ENCODE data around the gene CMTM2.
A peak's percentile ranks its signal among the peaks of the same experiment; 100 is the strongest.
"Not testable (repeated sequence)": the region's sequence is repeated elsewhere in the genome, so short reads cannot be mapped to it uniquely, and the experiment has no call there.

Gene CMTM2

DNA sequence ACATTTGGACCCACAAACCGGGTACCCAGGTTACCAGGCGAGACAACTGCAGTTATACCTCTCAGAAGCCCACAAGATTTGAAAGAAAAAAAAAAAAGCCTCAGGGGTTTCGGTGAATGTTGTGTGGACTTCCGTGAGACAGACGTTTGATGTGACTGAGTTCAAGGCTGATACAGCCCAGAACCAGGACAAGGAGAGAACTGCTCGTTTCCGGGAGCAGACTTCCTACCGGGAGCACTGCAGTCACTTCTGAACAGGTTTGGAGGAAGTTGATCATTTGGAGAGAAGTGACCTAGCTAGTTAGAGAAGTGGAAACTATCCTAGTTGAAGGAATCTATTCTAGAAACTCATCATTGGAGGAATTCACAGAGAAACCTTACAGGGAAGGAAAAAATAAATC lies 26.0 kb upstream of the CMTM2 start:
- peak; percentile 5 for DNase-seq

DNA sequence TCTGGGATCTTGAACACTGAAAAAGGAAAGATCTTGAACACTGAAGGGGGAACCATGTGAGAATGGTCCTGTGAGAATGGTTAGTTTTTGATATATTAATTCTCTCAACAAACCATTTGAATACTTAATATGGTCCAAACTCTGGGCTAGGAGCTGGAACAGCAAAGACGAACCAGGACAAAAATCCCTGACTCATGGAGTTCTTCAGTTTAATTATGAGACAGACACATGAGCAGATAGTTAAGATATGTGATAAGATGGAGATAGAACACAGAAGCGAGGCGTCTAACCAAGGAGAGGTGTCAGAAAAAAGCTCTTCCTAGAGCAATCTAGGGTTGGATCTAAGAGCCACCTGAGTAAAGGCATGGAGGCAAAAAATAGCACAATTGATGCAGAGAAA lies 25.2 kb upstream of the CMTM2 start:
- no peak for DNase-seq

GRCh38 chr16:66554495-66554894 lies 24.8 kb upstream of the CMTM2 start:
- DNase-seq: no peak

DNA sequence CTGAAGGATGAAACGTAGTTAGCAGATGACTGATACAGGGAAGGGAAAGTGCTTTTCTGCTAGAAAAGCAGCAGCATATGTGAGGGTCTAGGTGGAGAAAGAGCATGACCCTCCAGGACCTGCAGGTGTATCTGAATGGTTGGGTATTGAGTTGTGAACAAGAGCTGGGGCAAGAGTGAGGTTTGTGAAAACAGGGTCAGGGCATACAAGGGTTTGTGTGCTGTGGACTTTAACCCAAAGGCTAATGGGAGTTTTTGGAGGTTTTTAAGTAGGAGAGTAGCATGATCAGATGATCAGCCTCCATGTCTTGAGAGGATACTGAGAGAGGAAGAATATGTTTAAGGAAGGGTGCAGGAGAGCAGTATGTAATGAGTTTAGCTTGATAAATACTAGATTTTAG lies 19.2 kb upstream of the CMTM2 start:
- DNase-seq: no peak

GRCh38 chr16:66561381-66562080 lies 17.7 kb upstream of the CMTM2 start:
- no peak for DNase-seq

DNA sequence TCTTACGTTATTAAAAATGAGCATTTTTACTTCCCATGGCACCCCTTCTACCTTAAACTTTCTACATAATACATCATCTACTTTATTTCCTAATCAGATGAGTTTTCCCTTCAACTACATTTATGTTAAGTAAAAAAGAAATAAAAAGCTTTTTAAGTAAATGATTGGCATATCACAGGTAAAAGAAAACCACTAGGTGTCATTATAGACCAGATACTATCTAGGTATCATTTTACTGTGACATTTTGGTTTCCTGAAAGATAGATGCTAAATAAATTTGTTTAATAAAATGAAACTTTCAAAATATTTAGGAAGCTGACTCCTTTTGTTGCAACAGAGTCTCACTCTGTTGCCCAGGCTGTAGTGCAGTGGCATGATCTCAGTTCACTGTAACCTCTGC lies 16.9 kb upstream of the CMTM2 start:
- DNase-seq: peak; percentile 23

DNA sequence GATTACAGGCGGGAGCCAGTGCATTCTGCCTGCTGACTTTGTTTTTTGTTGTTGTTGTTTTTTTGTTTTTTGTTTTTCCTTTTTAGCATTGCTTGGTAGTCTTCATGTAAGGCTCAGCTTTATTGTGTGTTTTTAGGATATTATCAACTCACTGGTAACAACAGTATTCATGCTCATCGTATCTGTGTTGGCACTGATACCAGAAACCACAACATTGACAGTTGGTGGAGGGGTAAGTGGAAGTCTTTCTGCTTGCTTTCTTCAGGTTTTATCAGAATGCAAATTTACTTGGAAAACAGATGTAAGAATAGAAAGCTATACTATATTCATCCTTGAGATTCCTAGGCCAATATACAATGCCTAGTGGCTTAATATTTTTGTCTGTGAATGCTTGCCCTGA lies 16.3 kb upstream of the CMTM2 start:
- DNase-seq: no peak

- no peak for DNase-seq
These were observed 15.5 kb upstream of the CMTM2 start for GRCh38 chr16:66563574-66564334.

DNA sequence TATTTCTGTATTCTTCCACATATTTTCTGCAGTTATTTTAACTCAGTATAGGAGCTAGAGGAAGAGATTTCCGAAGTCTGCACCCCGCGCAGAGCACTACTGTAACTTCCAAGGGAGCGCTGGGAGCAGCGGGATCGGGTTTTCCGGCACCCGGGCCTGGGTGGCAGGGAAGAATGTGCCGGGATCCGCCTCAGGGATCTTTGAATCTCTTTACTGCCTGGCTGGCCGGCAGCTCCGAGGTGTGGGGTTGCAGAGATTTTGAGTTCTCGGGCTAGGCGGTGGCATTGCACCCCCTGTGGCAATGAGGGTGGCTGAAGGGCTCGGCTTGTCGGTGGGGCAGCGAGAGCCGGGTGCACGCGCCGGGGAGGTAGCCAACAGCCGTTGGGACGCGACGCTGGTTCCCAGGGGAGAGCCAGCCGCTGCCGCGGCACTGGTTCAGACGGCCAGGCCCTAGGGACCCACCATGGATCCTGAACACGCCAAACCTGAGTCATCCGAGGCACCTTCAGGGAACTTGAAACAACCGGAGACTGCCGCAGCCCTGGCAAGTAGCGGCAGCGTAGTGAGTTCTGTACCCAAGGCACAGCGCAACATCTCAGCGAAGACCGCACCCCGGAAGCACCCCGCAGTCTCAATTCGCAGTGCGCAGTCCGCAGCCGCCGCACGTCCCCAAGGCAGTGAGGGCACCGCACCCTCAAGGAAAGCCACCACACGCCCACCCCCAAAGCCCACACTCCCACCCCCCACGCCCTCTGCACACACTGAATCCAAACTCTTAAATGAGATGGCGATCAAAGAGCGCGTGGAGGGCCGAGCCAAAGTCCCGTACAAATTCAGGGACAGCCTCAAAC lies 13.0 kb upstream of the CMTM2 start, which contains the start of gene CMTM1:
Gene CMTM1, plus strand, starts transcription at position 389 of the 851 bp plus-strand sequence. Its CDS starts 75 bp downstream, at position 464.
- no peak for DNase-seq

DNA sequence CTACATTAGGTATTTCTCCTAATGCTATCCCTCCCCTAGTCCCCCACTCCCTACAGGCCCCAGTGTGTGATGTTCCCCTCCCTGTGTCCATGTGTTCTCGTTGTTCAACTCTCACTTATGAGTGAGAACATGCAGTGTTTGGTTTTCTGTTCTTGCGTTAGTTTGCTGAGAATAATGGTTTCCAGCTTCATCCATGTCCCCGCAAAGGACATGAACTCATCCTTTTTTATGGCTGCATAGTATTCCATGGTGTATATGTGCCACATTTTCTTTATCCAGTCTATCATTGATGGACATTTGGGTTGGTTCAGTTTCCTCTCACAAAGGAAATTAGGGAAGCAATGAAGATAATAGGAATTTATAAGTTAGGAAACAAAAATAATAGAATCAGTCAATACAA lies 12.0 kb upstream of the CMTM2 start:
- DNase-seq: not testable (repeated sequence)

GRCh38 chr16:66568355-66568754 lies 10.9 kb upstream of the CMTM2 start:
- no peak for DNase-seq

DNA sequence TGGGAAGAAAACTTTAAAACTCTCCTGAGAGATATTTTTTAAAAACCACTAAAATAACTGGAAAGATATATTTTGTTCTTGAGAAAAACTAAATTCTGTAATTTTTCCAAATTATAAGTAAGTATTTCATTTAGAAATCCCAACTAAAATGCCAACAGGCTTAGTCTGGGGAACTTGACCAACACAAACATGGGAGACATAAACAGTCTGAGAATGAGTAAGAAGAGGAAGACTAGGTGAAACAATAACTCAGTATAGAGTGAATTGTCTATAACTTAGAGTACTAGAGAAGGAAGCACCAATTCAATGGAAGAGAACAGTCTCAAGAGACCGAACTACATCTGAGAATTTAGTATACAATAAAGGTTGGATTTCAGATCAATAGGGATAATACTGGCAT lies 10.1 kb upstream of the CMTM2 start:
- no peak for DNase-seq

DNA sequence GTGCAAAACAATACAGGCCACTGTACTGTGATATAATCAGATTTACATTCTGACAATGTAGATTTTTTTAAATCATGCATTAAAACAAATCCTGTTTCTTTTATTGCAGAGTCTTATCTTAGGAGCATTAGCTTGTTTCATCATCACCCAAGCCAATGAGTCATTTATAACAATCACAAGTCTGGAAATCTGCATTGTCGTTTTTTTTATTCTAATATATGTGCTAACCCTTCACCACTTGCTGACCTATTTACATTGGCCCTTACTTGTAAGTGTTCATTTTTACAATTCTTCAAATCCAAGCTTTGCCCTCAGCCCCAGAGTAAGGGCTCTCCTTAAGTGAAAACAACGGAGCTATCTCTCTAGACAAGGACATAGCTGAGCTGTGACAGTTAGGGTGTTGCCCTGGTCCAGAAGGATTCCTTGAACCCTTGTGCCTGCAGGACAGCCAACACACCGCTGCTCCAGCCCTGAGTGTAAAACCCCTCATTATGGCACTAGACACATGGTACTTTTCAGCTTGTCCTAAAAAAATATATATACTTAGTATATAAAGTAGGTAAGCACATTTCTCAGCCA lies 9.3 kb upstream of the CMTM2 start:
- DNase-seq: no peak

GRCh38 chr16:66572356-66572755 lies 6.9 kb upstream of the CMTM2 start:
- no peak for DNase-seq

DNA sequence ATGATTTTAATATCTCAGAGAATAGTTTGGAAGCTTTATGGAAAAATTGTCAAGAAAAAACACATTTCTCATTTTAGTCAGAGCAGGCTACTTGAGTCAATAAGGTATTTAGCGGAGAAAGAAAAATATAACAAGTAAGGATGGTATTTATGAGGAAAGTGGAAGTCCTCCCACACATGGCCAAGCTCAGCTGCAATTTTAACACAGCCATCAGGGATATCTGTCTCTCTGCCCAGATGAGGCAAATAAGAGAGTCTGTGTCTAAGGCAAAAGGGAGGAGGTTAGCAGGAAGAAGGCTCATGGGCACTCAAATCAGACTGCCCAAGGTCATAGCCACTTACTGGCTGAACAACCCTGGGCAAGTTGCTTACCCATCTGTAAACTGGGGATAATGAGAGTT lies 5.2 kb upstream of the CMTM2 start:
- DNase-seq: no peak

DNA sequence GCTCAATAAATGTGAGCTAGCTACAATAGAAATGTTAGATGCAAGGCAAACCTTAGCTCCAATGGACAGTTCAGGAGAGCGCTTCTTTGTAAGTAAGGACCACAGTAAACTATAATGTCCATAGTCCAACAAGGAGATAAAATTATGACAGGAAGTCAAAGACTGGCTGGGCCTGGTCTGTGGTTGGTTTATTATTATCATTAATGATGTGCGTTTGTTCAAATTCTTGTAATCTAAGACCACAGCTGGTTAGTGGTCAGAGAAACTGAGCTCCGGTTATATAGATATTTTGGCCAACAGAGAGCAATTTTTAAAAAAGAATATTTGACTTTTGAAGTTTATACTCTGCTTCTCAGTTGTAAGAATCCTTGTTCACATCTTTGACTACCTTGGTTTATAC lies 4.7 kb upstream of the CMTM2 start:
- DNase-seq: no peak

DNA sequence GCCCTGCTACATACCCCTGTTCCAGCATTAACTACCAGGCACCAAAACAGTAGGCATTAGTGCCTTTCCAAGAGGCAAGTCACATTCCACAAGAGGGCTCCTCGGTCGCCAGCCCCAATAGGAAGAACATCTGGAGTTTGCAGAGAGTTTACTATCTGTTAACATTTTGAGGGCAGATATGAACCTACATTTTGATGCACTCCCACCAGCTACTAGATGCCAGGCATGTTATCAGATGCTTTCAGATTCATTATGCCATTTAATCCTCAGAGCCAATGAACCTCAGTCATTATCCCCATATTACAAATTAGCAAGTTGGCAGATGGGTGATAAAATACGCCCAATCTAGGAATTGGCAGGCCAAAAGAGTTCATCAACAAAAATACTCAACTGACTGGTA lies 4.2 kb upstream of the CMTM2 start:
- no peak for DNase-seq

GRCh38 chr16:66576296-66576695 lies 3.0 kb upstream of the CMTM2 start:
- DNase-seq: no peak

DNA sequence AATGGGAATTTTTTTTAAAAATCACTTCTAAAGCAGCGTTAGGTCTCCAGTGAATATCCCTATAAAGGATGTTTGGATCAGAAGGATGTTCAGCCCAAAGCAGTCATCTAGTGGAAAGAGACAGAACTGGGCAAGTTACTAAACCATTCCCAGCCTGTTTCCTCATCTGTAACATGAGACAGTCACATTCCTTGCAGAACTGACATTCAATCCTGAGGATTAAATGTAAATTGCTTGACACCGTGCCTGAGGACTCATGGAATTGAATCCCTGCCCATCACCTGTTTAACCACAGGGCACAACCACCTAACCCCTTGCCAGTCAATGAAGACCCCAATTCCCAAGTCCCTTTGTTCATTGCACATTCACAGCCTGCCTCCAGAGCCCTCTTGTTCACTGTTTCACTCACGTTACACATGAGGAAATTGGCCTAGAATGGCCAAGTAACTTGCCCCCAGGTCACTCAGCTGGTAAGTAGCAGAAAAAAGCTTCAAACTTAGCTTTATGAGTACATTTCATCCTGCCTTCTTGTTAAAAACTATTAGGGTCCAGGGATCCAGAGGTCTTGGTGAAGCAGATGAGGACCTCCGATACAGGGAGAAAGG lies 1.4 kb downstream of the CMTM2 start:
- DNase-seq: no peak

DNA sequence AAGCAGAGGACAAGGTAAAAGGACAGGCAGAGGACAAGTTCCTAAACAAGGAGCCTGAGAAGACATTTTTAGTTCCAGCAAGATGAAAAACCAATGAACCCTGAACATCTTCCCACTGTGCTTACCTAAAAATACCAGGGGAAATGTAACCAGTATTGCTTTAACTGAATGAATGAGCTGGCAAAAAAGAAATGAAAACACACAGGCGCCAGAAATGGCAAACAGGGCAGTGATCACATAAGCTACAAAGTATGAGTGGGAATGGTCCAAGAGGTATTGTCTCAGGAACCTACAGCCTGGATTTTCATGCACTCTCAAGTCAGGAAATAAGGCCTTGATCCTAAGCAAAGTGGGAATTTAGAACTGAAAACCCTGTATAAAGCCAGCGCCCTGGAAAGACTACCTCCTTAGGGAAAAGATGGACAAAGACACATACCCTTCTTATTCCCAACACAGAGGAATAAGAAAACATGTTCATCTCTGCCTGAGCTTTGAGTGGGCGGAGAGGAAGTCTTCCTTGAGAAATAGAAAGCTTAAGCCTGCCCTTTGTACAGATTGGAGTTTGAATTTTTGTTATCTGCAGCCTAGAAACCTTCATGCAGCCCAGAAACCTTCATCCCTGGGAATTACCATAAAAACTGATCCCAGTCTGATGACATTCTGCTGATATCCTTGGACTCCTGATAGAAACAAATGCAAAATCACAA lies 2.1 kb downstream of the CMTM2 start:
- no peak for DNase-seq

DNA sequence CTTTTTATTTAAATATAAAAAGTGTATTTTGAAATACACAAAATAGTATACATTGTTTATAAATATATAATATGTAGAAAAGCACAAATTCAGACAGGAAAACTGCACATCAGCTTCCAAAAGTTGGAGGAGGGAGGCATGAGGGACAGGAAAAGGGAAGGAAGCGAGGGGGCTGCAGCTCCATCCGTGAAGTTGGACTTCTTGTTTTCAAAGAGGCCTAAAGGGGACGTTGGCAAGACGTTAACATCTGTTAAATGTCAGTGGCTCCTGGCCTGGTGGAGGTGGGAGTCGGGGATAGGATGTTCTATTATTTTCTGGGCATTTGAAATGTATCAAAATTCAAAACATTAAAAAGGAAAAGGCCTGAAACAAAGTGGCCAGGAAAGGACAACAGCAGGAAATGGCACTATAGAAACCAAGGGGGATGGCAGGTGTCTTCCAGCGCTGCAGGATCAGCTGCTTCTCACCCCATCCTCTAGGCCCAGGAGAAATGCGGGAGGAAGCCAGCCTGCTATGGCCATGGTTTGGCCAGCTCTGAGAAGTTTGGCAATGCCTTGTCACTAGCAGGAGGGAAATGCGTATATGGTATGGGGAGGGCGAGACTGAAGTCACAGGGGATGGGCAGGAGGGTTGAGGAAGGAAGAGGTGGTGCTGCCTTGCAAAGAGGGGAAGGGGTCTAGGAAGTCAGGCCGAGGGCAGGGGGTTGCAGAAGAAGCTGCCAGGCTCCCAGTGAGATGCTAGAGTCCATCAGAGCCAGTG lies 6.4 kb downstream of the CMTM2 start:
- no peak for DNase-seq

Measured in central memory CD4-positive, alpha-beta T cell (primary cell).